COLO668 (cell line): ENCODE measurements around the gene ANKRD44.

Source experiments
- DNase-seq: peaks from one replicate; lab custom pipeline; 2025; ENCODE audit not compliant: unreplicated experiment; lab: John Stamatoyannopoulos, UW

Gene ANKRD44

DNA sequence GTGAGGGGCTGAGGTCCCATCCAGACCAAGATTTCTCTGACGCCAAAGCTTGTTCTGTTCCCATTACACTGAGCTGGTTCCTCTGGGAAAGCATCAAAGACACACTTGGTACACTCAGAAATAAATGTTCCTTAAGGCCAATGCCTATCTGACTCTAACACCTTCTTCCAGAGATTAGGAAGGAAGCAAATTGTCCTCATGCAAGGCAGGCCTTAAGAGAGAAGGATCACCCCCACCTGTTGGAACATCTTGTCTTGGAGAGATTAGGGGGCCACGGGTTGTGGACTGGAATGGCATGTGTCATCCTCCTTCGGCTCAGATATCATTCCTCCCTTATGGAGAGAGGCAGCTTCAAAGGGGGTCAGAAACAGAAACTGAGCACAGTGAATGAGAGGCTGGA, 100.2 kb downstream of the ANKRD44 start:
- DNase-seq = no peak

GRCh38 chr2:197209742-197210408, 100.7 kb downstream of the ANKRD44 start:
- DNase-seq = no peak

GRCh38 chr2:197209246-197209645, 101.3 kb downstream of the ANKRD44 start:
- DNase-seq = no peak

- DNase-seq = no peak
These were observed 101.7 kb downstream of the ANKRD44 start for GRCh38 chr2:197208841-197209240.

- no peak for DNase-seq
These were observed 102.6 kb downstream of the ANKRD44 start for GRCh38 chr2:197208024-197208423.

GRCh38 chr2:197207598-197207997, 103.0 kb downstream of the ANKRD44 start:
- no peak for DNase-seq

GRCh38 chr2:197207106-197207505, 103.5 kb downstream of the ANKRD44 start:
- DNase-seq = no peak

DNA sequence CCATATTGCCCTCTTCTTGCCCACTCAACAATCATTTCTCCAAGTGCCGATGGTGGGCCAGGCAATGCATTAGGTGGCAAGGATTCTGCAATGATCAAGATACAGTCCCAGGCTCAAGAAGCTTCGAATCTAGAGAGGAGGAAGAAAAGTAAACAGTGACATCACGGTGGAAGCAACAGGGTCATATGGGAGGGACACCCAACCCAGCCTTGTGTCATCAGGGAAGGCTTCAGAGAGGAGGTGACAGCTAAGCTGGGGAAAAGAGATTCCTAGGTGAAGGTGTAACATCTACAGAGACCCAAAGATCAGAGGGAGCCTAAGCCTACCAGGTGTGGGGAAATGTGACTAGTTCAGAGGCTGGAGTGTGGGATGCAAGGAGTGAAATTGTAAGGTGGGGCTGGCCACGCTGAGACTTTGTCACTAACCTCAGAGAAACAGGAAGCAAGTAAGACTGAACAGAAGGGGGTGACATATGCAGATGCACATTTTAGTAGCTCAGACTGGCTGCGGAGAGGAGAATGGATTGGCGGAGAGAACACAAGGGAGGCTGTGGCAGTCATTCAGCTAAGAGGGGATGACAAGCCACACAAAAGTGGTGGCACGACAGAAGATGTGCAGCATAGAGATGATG, 104.9 kb downstream of the ANKRD44 start:
- no peak for DNase-seq

DNA sequence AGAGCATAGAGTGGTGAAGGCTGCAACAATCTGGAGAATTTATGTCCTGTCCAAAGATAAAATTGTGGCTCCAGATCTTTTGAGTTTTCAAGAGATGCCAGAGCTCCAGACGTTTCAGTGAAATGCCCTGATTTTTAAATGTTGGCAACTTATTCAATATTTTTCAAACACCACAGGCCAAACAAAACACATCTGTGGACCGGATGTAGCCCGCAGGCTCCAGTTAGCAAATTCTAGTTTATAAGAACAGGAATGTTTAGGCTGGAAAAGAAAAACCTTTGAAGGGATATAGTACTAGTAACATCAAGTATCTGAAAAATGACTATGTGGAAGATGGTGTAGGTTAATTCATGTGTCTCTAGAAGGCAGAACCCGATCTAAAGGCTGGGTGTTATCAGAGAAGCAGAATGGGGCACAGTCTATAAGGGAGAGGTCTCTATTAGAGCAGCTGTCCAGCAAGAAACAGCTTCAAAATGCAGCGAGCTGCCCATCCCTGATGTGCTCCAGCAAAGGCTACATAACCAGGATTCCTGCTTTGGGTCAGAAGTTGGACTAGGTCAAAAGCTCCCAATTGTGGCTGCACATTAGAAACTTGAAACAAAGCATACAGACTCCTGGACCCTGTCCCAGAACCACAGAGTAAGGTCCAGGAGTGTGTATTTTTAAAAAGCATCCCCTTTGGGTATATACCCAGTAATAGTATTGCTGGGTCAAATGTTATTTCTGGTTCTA, 105.9 kb downstream of the ANKRD44 start:
- no peak for DNase-seq

DNA sequence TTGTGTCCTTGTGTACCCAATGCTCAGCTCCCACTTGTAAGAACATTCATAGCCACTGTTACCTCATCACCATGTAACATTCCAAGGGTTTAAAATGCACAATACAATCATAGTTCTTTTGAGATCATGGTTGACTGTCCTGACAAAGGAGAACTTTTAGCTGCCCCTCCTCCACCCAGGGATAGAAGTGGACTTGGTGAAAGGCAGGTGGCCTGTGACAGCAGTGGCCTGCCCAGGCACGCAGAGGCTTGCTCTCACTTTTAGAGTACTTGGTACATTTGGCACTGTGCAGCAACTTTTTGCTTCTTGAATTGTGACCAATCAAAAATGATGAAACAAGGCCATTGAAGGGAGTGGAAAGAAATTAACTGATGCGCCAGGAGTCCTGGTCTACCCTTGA, 108.7 kb downstream of the ANKRD44 start:
- DNase-seq = peak; percentile 8

- no peak for DNase-seq
These were observed 109.9 kb downstream of the ANKRD44 start for GRCh38 chr2:197200762-197201058.

- DNase-seq = no peak
These were observed 110.4 kb downstream of the ANKRD44 start for GRCh38 chr2:197200051-197200761.

GRCh38 chr2:197198890-197199289, 111.7 kb downstream of the ANKRD44 start:
- no peak for DNase-seq

GRCh38 chr2:197197895-197198311, 112.7 kb downstream of the ANKRD44 start:
- DNase-seq = no peak

- DNase-seq = no peak
These were observed 113.9 kb downstream of the ANKRD44 start for GRCh38 chr2:197196541-197197180.

DNA sequence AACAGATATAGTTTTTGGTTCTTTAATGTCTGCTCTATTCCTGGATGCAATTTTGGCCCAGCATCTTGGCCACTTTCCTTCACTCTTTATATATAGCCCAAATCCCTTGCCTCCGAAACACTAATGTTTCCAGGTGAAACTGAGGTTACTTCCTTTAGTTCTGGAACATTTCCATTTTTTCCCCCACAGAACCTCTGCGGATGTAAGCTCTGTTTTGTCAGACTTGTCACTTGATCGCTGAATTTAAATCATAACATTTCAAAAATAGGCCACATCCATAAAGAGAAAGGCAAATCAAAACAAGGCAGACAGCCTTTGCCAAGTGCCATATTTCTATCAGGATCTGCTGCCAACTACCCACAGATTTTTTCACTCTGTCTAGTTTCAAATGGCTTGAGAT, 115.1 kb downstream of the ANKRD44 start:
- DNase-seq = no peak

DNA sequence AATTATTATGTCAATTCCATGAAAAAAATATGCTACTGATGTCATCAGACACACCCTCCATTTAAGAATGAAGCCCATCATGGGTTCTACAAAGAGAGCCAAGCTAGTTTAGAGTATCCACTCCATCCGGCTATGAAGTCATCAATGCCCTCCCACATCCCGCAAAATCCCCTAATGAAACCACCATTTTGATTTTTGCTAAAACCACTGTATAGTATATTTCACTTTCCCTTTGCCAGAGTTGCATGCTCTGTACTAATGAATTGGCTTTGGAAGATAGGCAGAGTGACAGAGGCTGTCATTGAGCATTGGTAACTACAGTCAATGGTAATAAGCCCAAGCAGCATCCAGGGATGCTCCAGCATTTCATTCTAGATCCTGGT, 118.6 kb downstream of the ANKRD44 start:
- DNase-seq = no peak

DNA sequence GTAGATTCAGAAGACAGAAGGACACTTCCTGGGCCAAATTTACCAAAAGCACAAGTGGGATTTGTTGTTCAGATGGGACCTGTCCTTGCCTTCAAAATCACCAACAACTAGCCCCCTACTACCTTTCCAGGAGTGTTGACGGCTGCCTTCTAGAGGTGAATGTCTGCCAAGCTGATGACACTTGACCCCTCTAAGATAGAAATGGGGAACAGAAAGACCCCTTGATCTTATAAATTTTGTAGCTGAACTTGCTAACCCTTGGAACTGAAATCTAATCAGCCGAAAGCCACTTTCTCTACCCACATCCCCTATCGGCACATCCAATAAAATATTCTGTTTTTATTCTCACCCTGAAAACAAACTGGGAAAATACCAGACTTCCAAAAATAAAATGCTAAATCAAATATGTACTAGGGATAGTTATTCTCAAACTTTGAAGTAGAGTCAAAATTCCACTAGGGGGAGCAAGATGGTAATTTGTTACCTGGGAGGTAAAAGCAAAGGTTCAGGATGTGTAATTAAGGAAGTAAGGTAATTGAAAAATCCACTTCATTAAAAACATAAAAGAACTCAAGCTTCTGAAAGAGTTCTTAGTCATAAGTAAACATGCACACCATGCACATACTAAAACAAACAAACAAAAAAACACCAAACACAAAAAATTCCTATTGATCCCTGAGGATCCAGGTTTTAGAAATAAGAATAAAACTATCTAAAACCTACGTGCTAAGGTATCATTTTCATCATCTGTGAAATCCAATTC, 119.2 kb downstream of the ANKRD44 start:
- no peak for DNase-seq

DNA sequence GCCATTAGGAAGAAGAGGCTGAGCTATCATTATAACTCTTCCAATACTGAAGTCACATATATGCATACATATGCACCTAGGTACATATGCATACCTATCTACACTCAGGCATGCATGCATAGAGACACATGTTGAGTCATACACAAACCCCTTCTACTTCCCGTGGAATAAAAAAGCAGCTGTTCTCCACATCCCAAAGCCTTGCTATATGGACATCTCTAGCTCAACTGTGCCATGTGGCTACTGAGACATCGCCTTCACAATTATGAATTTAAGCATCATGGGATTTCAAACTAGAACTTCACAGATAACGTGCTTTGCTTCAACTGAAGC, 120.5 kb downstream of the ANKRD44 start:
- DNase-seq = no peak

GRCh38 chr2:197189426-197190099, 121.0 kb downstream of the ANKRD44 start:
- no peak for DNase-seq
